NCI-H2107 (cell line): Measurements from ENCODE around the gene ARID4B.
"Not testable (repeated sequence)": the region's sequence is repeated elsewhere in the genome, so short reads cannot be mapped to it uniquely, and the experiment has no call there.

Source experiments
- DNase-seq: peaks from one replicate; lab custom pipeline; 2025; lab: John Stamatoyannopoulos, UW

Gene ARID4B

GRCh38 chr1:235327559-235328270 lies at the start of gene ARID4B:
Gene ARID4B, minus strand, starts transcription at chr1:235328179. Its CDS starts 1,260 bp downstream, at chr1:235326919.
- peak; percentile 76 for DNase-seq

- no peak for DNase-seq
Measured at GRCh38 chr1:235375919-235376605, 48.1 kb upstream of the ARID4B start.

GRCh38 chr1:235369802-235370201 lies 41.8 kb upstream of the ARID4B start:
- no peak for DNase-seq

GRCh38 chr1:235368428-235368827 lies 40.4 kb upstream of the ARID4B start:
- no peak for DNase-seq

GRCh38 chr1:235367000-235367908 lies 39.3 kb upstream of the ARID4B start, which contains the start of gene TBCE:
Gene TBCE, plus strand, starts transcription at chr1:235367427. Its CDS starts 12,623 bp downstream, at chr1:235380050.
- DNase-seq, result peak; percentile 93

- no peak for DNase-seq
Measured at GRCh38 chr1:235366286-235366685, 38.3 kb upstream of the ARID4B start.

GRCh38 chr1:235364189-235364588 lies 36.2 kb upstream of the ARID4B start:
- not testable (repeated sequence) for DNase-seq

GRCh38 chr1:235358899-235359298 lies 30.9 kb upstream of the ARID4B start:
- no peak for DNase-seq

GRCh38 chr1:235357485-235358373 lies 29.8 kb upstream of the ARID4B start:
- peak; percentile 89 for DNase-seq

GRCh38 chr1:235351898-235352297 lies 23.9 kb upstream of the ARID4B start:
- DNase-seq, result no peak

GRCh38 chr1:235351441-235351840 lies 23.5 kb upstream of the ARID4B start:
- no peak for DNase-seq

- no peak for DNase-seq
Measured at GRCh38 chr1:235343726-235344125, 15.7 kb upstream of the ARID4B start.

- no peak for DNase-seq
Measured at GRCh38 chr1:235342471-235342870, 14.5 kb upstream of the ARID4B start.

GRCh38 chr1:235342039-235342438 lies 14.1 kb upstream of the ARID4B start:
- no peak for DNase-seq

- DNase-seq, result no peak
Measured at GRCh38 chr1:235341334-235341733, 13.4 kb upstream of the ARID4B start.

- no peak for DNase-seq
Measured at GRCh38 chr1:235339746-235340145, 11.8 kb upstream of the ARID4B start.

- DNase-seq, result no peak
Measured at GRCh38 chr1:235336903-235337302, 8.9 kb upstream of the ARID4B start.

GRCh38 chr1:235331401-235331800 lies 3.4 kb upstream of the ARID4B start:
- no peak for DNase-seq

GRCh38 chr1:235330918-235331285 lies 2.9 kb upstream of the ARID4B start:
- no peak for DNase-seq

GRCh38 chr1:235329139-235329902 lies 1.3 kb upstream of the ARID4B start:
- no peak for DNase-seq
